Gastrocnemius medialis (tissue), 4 donors: ENCODE data around the gene PLXDC2.

Source experiments
- CTCF ChIP-seq, 5 experiments: fragments of 450-650 bp in 3 of 5; fragments of 200-600 bp in 2 of 5; sonication (generic) in 2 of 5; IDR thresholded peaks in 4 of 5; conservative IDR thresholded peaks in 1 of 5; 1 replicate in 4 of 5; 2 replicates in 1 of 5; pipeline ENCODE4 v1.5.1; 2016 to 2019; ENCODE audit warnings: antibody characterized with exemption in 5 of 5, mild to moderate bottlenecking in 3 of 5, moderate library complexity in 3 of 5
- POLR2A ChIP-seq, 2 donors: fragments of 450-650 bp; IDR thresholded peaks; one replicate each; pipeline ENCODE4 v1.6.1; 2017; ENCODE audit warnings: antibody characterized with exemption in 2 of 2, mild to moderate bottlenecking in 2 of 2, moderate library complexity in 2 of 2

DNA sequence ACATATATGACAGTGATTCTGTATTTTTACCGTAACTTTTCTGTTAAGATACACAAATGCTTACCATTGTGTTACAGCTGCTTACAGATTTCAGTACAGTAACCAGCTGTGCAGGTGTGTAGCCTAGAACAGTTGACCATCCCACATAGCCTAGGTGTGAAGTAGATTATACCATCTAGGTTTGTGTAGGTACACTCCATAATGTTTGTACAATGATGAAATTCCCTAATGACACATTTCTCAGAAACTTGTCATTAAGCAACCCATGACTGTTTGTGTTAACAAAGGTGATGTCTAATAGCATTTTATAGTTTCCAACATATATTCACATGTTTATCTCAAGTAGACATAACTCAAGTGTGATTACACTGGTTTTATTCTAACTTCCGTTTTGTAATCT, 218.5 kb downstream of the PLXDC2 start:
- no peak for TF ChIP-seq CTCF (IDR thresholded peaks at IDR 0.05 in 4 of 5, conservative IDR thresholded peaks at IDR 0.05 in 1 of 5)
- TF ChIP-seq POLR2A (IDR thresholded peaks at IDR 0.05): no peak
